ENCODE results near the gene HDHD5. TPM values are rescaled to one million over a fixed set of nuclear protein-coding genes. Genes with fewer than 3 reads are reported as not detected.
A peak's percentile ranks its signal among the peaks of the same experiment; 100 is the strongest.

Gene HDHD5
- total RNA-seq, 1 donor from 2014 or later: 27.6 TPM

- peak overlapping the region; percentile 58 for H3K4me3 Mint-ChIP-seq (ENCODE audit: unreplicated experiment)
These were observed 39.3 kb upstream of the HDHD5 start for GRCh38 chr22:17198170-17199002.

DNA sequence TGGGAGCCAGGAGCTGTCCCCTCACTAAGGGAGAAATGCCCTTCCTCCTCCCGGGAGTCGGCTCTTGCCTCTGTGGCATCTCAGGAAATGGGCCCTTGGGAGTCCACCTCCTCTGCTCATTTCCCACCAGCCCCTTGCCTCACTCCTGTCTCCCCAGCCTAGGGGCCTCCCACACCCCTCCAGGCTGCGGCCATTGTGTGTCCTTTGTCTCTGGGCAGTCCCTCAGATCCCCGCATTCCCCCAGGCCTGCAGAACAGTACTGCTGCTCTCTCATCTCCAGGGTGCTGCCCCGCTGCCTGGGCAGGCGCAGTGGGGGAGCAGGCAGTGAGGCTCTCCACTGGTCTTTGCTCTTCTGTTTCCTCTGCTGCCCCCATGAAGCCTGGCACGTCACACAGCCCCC lies 35.1 kb upstream of the HDHD5 start:
- no peak overlapping the region for H3K9ac ChIP-seq (ENCODE audit: low read length)

More at GRCh38 chr22:17198170-17199002, 39.3 kb upstream of the HDHD5 start:
- H3K27ac ChIP-seq (ENCODE audit: low read depth, low read length): peak overlapping the region; percentile 28
- no peaks in the 10 kb centered on the region for H3K4me1 Mint-ChIP-seq (ENCODE audit: low read depth, unreplicated experiment)
- H2AFZ ChIP-seq (ENCODE audit: low read depth, low read length): peak overlapping the region; percentile 74
- no peaks in the 10 kb centered on the region for H3K79me2 ChIP-seq (ENCODE audit: insufficient read depth, low read length)
- no peaks in the 10 kb centered on the region for H3K9me3 ChIP-seq (ENCODE audit: insufficient read depth, low read depth, low read length)
- no peaks in the 10 kb centered on the region for H3K36me3 ChIP-seq (ENCODE audit: insufficient read depth, low read length)
- peaks cover 11% of the 10 kb centered on the region for H3K27me3 Mint-ChIP-seq (ENCODE audit: low read depth, unreplicated experiment)
- TF ChIP-seq, protein P1, sequence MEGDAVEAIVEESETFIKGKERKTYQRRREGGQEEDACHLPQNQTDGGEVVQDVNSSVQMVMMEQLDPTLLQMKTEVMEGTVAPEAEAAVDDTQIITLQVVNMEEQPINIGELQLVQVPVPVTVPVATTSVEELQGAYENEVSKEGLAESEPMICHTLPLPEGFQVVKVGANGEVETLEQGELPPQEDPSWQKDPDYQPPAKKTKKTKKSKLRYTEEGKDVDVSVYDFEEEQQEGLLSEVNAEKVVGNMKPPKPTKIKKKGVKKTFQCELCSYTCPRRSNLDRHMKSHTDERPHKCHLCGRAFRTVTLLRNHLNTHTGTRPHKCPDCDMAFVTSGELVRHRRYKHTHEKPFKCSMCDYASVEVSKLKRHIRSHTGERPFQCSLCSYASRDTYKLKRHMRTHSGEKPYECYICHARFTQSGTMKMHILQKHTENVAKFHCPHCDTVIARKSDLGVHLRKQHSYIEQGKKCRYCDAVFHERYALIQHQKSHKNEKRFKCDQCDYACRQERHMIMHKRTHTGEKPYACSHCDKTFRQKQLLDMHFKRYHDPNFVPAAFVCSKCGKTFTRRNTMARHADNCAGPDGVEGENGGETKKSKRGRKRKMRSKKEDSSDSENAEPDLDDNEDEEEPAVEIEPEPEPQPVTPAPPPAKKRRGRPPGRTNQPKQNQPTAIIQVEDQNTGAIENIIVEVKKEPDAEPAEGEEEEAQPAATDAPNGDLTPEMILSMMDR (IDR thresholded peaks at IDR 0.05; ENCODE audit: insufficient read depth, low read depth, low read length): no peak
- no peak for TF ChIP-seq EZH2 (IDR thresholded peaks at IDR 0.05; ENCODE audit: insufficient read depth, low read length)
- peaks cover 3% of the 10 kb centered on the region for H3K27me3 ChIP-seq (ENCODE audit: insufficient read depth, low read length)
- no peaks in the 10 kb centered on the region for H3K36me3 Mint-ChIP-seq (ENCODE audit: low read depth, unreplicated experiment)
- H3K4me2 ChIP-seq (ENCODE audit: low read length): peak overlapping the region; percentile 87
- peak overlapping the region; percentile 46 for H3K4me3 ChIP-seq (ENCODE audit: insufficient read depth, low read depth, low read length)
- H3K27ac Mint-ChIP-seq (ENCODE audit: unreplicated experiment): peak overlapping the region; percentile 77
- no peaks in the 10 kb centered on the region for H3K4me1 ChIP-seq (ENCODE audit: insufficient read depth, low read length)
- no peak for FAIRE-seq
- no peaks in the 10 kb centered on the region for H4K20me1 ChIP-seq (ENCODE audit: insufficient read depth, low read length)
- peak overlapping the region; percentile 69 for H3K9ac ChIP-seq (ENCODE audit: low read length)
- DNase-seq (ENCODE audit: low read depth): peak; percentile 12
- no peaks in the 10 kb centered on the region for H3K9me3 Mint-ChIP-seq (ENCODE audit: unreplicated experiment)

More for the DNA sequence above, 35.1 kb upstream of the HDHD5 start:
- no peak overlapping the region for H3K27ac ChIP-seq (ENCODE audit: low read depth, low read length)
- no peak overlapping the region for H3K4me3 Mint-ChIP-seq (ENCODE audit: unreplicated experiment)
- H3K9me3 Mint-ChIP-seq (ENCODE audit: unreplicated experiment): no peaks in the 10 kb centered on the region
- H3K27me3 ChIP-seq (ENCODE audit: insufficient read depth, low read length): no peaks in the 10 kb centered on the region
- no peaks in the 10 kb centered on the region for H3K9me3 ChIP-seq (ENCODE audit: insufficient read depth, low read depth, low read length)
- H4K20me1 ChIP-seq (ENCODE audit: insufficient read depth, low read length): no peaks in the 10 kb centered on the region
- H3K36me3 Mint-ChIP-seq (ENCODE audit: low read depth, unreplicated experiment): no peaks in the 10 kb centered on the region
- H3K4me3 ChIP-seq (ENCODE audit: insufficient read depth, low read depth, low read length): no peak overlapping the region
- TF ChIP-seq, protein P1 (IDR thresholded peaks at IDR 0.05; ENCODE audit: insufficient read depth, low read depth, low read length): no peak
- no peak for TF ChIP-seq EZH2 (IDR thresholded peaks at IDR 0.05; ENCODE audit: insufficient read depth, low read length)
- peaks cover 2% of the 10 kb centered on the region for H3K4me1 Mint-ChIP-seq (ENCODE audit: low read depth, unreplicated experiment)
- no peaks in the 10 kb centered on the region for H3K27me3 Mint-ChIP-seq (ENCODE audit: low read depth, unreplicated experiment)
- no peaks in the 10 kb centered on the region for H3K36me3 ChIP-seq (ENCODE audit: insufficient read depth, low read length)
- no peak overlapping the region for H3K27ac Mint-ChIP-seq (ENCODE audit: unreplicated experiment)
- no peak overlapping the region for H3K4me2 ChIP-seq (ENCODE audit: low read length)
- H2AFZ ChIP-seq (ENCODE audit: low read depth, low read length): no peak overlapping the region
- DNase-seq (ENCODE audit: low read depth) (no peak), FAIRE-seq (no peak)
- H3K79me2 ChIP-seq (ENCODE audit: insufficient read depth, low read length): no peaks in the 10 kb centered on the region
- peaks cover 8% of the 10 kb centered on the region for H3K4me1 ChIP-seq (ENCODE audit: insufficient read depth, low read length)
